ENCODE measurements around the gene ZMYM4.

Gene ZMYM4

DNA sequence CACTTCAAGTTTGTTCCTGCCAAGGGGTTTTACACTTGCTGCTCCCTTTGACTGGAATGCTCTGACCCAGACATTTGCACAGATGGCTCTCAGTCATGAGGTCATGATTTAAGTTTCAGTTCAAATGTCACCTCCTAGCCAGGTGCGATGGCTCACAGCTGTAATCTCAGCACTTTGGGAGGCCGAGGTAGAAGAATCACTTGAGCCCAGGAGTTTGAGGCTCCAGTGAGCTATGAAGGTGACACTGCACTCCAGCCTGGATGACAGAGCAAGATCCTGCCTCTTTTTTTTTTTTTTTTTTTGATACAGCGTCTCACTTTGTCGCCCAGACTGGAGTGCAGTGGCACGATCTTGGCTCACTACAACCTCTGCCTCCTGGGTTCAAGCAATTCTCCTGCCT lies 4.5 kb upstream of the ZMYM4 start:
- no peaks in the 10 kb centered on the region for H3K9me3 Mint-ChIP-seq
- no peaks in the 10 kb centered on the region for H3K36me3 Mint-ChIP-seq (ENCODE audit: low read depth)
- peaks cover 7% of the 10 kb centered on the region for H3K27me3 Mint-ChIP-seq
- H3K27ac Mint-ChIP-seq, result no peak overlapping the region
- no peak overlapping the region for H3K4me3 Mint-ChIP-seq
- H3K4me1 Mint-ChIP-seq (ENCODE audit: low read depth), result peaks cover 11% of the 10 kb centered on the region

DNA sequence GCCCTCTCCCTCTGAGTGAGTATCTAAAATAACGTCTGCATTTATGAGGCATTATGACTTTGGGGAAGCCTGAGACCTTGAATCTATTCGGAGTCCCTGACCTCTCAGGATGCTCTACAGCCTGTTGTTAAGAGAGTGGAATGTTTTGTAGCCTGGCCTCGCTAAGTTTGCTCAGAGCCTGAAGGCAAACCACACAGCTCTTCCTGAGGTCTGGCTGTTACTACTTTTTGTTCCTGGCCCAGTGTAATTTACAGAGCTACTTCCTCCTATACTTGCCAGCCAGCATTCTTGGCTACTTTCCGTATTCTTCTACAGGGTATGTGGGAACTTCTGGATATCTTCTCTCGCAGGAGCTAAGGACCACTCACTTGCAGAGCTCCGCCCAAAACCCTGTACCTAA lies 3.6 kb upstream of the ZMYM4 start:
- no peak overlapping the region for H3K4me3 Mint-ChIP-seq
- no peak overlapping the region for H3K27ac Mint-ChIP-seq
- H3K9me3 Mint-ChIP-seq, result no peaks in the 10 kb centered on the region
- peaks cover 16% of the 10 kb centered on the region for H3K4me1 Mint-ChIP-seq (ENCODE audit: low read depth)
- H3K27me3 Mint-ChIP-seq, result peaks cover 4% of the 10 kb centered on the region
- H3K36me3 Mint-ChIP-seq (ENCODE audit: low read depth), result no peaks in the 10 kb centered on the region

DNA sequence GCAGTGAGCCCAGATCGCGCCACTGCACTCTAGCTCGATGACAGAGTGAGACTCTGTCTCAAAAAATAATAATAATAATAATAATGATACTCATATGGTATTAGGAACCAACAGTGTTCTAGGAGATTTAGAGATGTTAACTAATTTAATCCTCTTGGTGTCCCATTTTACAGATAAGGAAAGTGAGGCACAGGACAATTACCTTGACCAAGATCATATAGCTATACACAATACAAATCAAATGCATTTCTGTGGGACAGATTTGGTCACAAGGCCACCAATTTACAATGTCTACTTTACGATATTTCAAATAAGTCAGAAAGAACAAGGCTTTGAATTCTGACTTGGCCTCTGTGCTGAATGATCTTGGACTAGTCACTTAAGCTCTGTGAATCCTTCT lies 2.2 kb upstream of the ZMYM4 start:
- no peak overlapping the region for H3K27ac Mint-ChIP-seq
- H3K4me1 Mint-ChIP-seq (ENCODE audit: low read depth), result peaks cover 29% of the 10 kb centered on the region
- no peak overlapping the region for H3K4me3 Mint-ChIP-seq
- H3K9me3 Mint-ChIP-seq, result no peaks in the 10 kb centered on the region
- no peaks in the 10 kb centered on the region for H3K36me3 Mint-ChIP-seq (ENCODE audit: low read depth)
- peaks cover 4% of the 10 kb centered on the region for H3K27me3 Mint-ChIP-seq

DNA sequence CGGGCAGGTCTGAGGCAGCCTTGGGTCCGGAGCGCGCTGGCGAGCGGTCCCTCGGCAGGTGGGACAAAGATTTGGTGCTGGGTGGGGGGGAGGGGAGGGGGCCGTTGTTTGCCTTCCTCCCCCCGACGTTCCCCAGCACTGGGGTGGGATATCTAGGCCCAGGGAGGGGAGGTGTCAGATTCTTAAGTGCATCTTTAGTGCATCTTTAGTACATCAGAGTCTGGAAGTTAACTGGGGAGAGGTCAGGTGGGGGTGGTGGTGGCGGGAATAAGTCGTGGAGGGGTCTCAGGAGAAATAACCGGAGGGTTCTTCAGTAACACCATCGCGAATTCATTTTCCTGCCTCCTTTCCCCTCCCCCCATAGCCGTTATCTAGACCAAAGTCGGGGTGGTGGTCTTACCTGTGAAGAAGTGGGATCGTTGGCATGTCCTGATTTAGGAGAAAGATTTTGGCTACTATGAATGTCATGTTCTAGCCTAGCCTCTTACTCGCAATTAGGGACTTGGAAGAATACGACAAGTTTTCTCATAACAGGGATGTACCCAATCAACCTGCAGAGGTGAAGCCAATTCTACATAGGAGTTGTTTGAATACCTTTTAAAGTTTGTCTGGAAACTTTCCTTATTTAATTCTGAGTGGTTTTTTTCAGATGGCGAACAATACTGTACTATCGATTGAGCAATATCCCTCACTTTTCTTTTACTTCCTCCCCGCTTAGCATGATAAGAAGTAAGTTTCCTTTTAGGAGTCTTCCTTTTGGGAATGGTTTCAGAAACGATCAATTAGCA lies 886 bp downstream of the ZMYM4 start:
- H3K9me3 Mint-ChIP-seq, result no peaks in the 10 kb centered on the region
- no peaks in the 10 kb centered on the region for H3K36me3 Mint-ChIP-seq (ENCODE audit: low read depth)
- peak overlapping the region; percentile 71 for H3K27ac Mint-ChIP-seq
- peak overlapping the region; percentile 87 for H3K4me3 Mint-ChIP-seq
- no peaks in the 10 kb centered on the region for H3K27me3 Mint-ChIP-seq
- H3K4me1 Mint-ChIP-seq (ENCODE audit: low read depth), result peaks cover 33% of the 10 kb centered on the region

DNA sequence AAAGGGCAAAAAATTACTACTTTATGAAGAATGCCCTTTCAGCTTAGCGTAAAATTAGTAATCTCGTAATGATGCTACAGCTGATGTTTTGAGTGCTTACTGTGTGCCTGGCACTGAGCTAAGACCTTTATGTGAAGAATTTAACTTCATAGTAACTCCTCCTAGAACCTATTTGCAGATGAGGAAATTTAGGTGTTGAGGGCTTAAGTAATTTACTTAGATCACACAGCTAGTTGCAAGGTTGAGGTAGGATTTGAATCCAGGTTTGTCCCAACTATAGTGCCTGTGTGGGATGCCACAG lies 1.4 kb downstream of the ZMYM4 start:
- H3K27ac Mint-ChIP-seq, result no peak overlapping the region
- no peaks in the 10 kb centered on the region for H3K27me3 Mint-ChIP-seq
- H3K4me1 Mint-ChIP-seq (ENCODE audit: low read depth), result peaks cover 33% of the 10 kb centered on the region
- H3K36me3 Mint-ChIP-seq (ENCODE audit: low read depth), result no peaks in the 10 kb centered on the region
- peak overlapping the region; percentile 87 for H3K4me3 Mint-ChIP-seq
- no peaks in the 10 kb centered on the region for H3K9me3 Mint-ChIP-seq

DNA sequence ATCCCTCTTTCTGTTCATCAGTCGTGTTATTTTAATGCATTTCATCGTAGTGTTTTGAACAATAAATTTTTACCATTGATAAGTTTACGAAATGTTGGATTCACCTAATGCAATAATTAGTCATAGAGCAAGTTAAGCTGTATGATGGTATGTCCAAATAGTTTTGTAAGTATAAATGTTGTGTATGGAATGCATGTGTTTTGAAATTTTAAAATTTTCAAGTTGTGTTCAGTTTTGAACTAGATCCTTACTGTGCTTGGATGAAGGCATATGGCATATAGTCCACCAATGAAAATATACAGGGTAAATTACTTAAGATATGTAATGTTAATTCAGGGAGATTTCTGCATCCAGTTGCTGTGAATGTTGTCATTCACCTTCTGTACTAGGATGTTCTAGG lies 2.3 kb downstream of the ZMYM4 start:
- H3K4me1 Mint-ChIP-seq (ENCODE audit: low read depth), result peaks cover 33% of the 10 kb centered on the region

DNA sequence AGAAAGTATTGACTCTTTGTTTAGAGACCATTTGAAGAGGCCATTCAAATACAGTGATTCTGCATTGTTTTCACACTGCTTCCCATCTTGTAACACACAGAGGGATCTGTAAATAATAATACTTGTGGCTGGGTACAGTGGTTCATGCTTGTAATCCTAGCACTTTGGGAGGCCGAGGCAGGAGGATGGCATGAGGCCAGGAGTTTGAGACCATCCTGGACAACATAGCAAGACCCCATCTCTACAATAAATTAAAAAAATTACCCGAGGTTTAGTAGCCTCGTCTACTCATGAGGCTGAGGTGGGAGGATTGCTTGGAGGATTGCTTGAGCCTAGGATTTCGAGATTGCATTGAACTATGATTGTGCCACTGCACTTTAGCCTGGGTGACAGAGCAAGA lies 5.7 kb downstream of the ZMYM4 start:
- H3K27ac Mint-ChIP-seq, result no peak overlapping the region
- no peak overlapping the region for H3K4me3 Mint-ChIP-seq
- H3K9me3 Mint-ChIP-seq, result peaks cover 3% of the 10 kb centered on the region
- peaks cover 13% of the 10 kb centered on the region for H3K36me3 Mint-ChIP-seq (ENCODE audit: low read depth)
- H3K4me1 Mint-ChIP-seq (ENCODE audit: low read depth), result peaks cover 23% of the 10 kb centered on the region
- no peaks in the 10 kb centered on the region for H3K27me3 Mint-ChIP-seq

More for the DNA sequence above, 2.3 kb downstream of the ZMYM4 start:
- Mint-ChIP-seq H3K9me3 (no peaks in the 10 kb centered on the region), H3K27me3 (no peaks in the 10 kb centered on the region), H3K36me3 (ENCODE audit: low read depth) (no peaks in the 10 kb centered on the region), H3K27ac (no peak overlapping the region), H3K4me3 (peak overlapping the region; percentile 31)

DNA sequence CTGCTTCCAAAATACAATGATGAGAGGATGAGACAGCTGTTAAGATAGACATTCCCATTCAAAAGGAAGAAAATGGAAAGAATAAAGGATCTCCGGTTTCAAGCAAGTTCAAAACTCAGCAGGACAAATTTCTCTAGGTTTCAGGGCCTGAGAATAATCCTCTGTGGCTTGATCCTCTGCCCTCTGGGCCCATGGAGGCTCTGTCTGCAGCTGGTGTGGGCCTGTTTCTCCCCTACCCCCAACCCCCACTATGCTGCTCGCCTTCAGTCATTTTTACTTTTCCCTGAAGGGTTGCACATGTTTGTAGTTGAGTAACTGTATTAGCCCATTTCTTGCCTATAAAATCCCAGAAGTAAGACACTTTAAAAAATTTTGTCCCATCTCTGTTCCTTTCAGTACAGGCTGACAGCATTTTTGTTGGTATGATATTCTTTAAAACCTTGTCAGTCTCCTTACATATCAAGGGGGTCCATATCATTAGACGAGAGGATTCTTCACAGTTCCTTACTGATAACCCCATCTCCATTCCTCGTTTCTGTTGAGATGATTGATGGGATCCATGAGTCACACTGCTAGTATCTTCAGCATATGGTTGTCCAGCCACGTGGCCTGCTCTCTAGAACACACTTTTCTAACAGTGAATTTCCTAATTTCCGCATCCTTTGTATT lies 10.5 kb downstream of the ZMYM4 start:
- Mint-ChIP-seq H3K9me3 (peaks cover 12% of the 10 kb centered on the region), H3K27ac (no peak overlapping the region), H3K4me1 (ENCODE audit: low read depth) (no peaks in the 10 kb centered on the region), H3K36me3 (ENCODE audit: low read depth) (peaks cover 34% of the 10 kb centered on the region), H3K4me3 (no peak overlapping the region), H3K27me3 (no peaks in the 10 kb centered on the region)

DNA sequence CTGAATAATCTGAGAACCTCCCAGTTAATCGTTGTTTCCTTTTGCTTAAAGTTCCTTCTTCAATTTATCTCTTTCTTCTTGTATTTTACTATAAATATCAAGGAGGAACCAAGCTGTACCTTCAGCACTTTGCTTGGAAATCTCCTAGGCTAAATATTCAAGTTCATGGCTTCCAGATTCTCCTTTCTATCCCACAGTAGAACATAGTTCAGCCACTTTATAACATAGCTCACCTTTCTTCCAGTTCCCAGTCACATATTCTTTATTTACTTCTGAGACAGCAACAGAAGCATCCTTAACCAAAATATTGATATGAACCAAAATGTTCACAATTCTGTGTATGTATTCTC lies 11.0 kb downstream of the ZMYM4 start:
- Mint-ChIP-seq H3K4me1 (ENCODE audit: low read depth) (no peaks in the 10 kb centered on the region), H3K27ac (no peak overlapping the region), H3K4me3 (no peak overlapping the region), H3K36me3 (ENCODE audit: low read depth) (peaks cover 39% of the 10 kb centered on the region), H3K27me3 (no peaks in the 10 kb centered on the region), H3K9me3 (peaks cover 12% of the 10 kb centered on the region)

DNA sequence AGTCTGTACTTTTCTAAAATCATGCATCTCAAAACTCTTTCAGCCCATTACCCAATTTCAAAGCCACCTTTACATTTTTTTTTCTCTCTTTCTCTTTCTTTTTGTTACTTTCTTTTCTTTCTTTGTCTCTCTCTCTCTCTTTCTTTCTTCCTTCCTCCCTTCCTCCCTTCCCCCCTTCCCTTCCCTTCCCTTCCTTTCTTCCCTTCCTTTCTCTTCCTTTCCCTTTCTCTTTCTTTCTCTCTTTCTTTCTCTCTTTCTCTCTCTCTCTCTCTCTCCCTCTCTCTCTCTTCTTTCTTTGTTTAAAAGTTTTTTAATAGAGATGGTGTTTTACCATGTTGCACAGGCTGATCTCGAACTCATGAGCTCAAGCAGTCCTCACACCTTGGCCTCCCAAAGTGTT lies 11.5 kb downstream of the ZMYM4 start:
- Mint-ChIP-seq H3K27me3 (no peaks in the 10 kb centered on the region), H3K9me3 (peaks cover 14% of the 10 kb centered on the region), H3K4me3 (no peak overlapping the region), H3K27ac (no peak overlapping the region), H3K4me1 (ENCODE audit: low read depth) (peaks cover 3% of the 10 kb centered on the region), H3K36me3 (ENCODE audit: low read depth) (peaks cover 44% of the 10 kb centered on the region)

DNA sequence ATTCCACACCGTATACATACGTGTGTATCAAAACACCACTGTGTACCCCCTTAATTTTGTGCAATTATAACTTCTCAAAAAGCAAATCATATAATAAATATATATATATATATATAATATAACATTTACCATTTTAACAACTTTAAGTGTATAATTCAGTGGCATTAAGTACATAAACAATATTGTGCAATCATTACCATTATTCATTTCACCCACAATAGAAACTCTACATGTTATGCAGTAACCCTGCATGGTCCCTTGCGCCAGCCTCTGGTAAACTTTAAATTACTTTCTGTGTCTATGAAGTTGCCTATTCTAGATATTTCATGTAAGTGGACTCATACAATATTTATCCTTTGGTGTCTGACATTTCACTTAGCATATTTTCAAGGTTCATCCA lies 13.1 kb downstream of the ZMYM4 start:
- peaks cover 14% of the 10 kb centered on the region for H3K9me3 Mint-ChIP-seq
- H3K4me3 Mint-ChIP-seq, result no peak overlapping the region
- peaks cover 54% of the 10 kb centered on the region for H3K36me3 Mint-ChIP-seq (ENCODE audit: low read depth)
- no peak overlapping the region for H3K27ac Mint-ChIP-seq
- H3K4me1 Mint-ChIP-seq (ENCODE audit: low read depth), result peaks cover 18% of the 10 kb centered on the region
- H3K27me3 Mint-ChIP-seq, result no peaks in the 10 kb centered on the region

DNA sequence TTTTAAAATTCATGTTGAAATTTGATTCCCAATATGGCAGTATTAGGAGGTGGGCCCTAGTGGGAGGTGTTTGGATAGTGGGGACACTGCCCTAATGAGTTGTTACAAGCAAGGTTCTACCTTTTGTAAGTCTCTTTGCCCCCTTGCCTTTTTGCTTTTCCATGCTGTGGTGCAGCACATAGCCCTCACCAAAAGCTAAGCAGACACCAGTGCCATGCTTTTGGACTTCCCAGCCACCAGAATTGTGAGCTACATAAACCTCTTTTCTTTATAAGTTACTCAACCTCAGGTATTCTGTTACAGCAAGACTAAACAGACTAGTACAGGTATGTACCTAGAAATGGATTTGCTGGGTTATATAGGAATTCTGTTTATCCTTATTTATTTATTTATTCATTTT lies 13.7 kb downstream of the ZMYM4 start:
- peaks cover 14% of the 10 kb centered on the region for H3K9me3 Mint-ChIP-seq
- H3K4me1 Mint-ChIP-seq (ENCODE audit: low read depth), result peaks cover 19% of the 10 kb centered on the region
- H3K36me3 Mint-ChIP-seq (ENCODE audit: low read depth), result peaks cover 54% of the 10 kb centered on the region
- no peaks in the 10 kb centered on the region for H3K27me3 Mint-ChIP-seq
- H3K27ac Mint-ChIP-seq, result no peak overlapping the region
- no peak overlapping the region for H3K4me3 Mint-ChIP-seq

DNA sequence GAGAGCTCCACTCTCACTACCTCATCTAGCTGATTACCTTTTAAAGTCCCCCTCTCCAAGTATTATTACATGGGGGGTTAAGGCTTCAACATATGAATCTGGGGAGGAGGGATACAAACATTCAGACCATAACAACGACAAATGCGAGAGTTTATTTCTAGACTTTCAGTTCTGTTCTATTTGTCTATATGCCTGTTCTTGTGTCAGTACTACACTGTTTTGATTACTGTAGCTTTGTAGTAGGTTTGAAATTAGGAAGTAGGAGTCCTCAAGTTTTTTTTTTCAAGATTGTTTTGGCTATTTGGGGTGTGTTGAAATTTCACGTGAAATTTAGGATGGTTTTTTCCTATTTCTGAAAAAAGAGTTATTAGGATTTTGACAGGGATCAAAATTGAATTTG lies 16.3 kb downstream of the ZMYM4 start:
- H3K4me3 Mint-ChIP-seq, result no peak overlapping the region
- peaks cover 42% of the 10 kb centered on the region for H3K36me3 Mint-ChIP-seq (ENCODE audit: low read depth)
- peaks cover 11% of the 10 kb centered on the region for H3K9me3 Mint-ChIP-seq
- H3K27me3 Mint-ChIP-seq, result no peaks in the 10 kb centered on the region
- H3K27ac Mint-ChIP-seq, result no peak overlapping the region
- H3K4me1 Mint-ChIP-seq (ENCODE audit: low read depth), result peaks cover 31% of the 10 kb centered on the region

DNA sequence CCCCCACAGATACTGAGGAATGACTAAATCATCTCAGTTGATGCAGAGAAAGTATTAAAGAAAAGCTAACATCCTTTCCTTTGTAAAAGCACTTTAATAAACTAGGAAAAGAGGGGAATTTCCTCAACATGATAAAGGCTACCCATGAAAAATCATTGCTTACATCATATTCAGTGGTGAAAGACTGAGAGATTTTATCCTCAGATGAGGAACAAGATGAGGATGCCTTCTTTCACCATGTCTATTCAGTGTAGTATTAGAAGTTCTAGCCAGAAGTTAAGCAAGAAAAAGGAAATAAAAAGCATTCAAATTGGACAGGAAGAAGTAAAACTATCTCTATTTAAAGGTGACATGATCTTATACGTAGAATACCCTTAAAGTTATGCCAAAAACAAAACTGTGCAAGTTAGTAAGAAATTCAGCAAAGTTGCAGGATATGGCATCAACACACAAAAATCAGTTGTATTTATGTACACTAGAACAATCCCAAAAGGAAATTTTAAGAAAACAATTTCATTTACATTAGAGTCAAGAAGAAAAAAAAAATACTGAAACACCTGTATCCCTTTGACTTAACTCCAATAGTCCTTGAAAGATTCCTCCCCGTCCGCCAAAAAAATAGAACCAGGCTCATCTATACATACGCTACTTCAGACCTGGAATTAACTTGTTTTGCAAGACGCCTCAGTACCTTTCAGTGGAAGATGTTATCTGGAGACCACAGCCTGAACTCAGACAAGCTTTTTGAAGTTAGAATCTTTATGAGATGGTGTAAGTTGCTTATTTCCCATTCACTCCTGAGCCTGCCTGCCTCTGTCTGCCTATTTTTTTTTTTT lies 17.5 kb downstream of the ZMYM4 start:
- peaks cover 31% of the 10 kb centered on the region for H3K4me1 Mint-ChIP-seq (ENCODE audit: low read depth)
- H3K27me3 Mint-ChIP-seq, result no peaks in the 10 kb centered on the region
- peaks cover 37% of the 10 kb centered on the region for H3K36me3 Mint-ChIP-seq (ENCODE audit: low read depth)
- H3K4me3 Mint-ChIP-seq, result no peak overlapping the region
- H3K9me3 Mint-ChIP-seq, result peaks cover 7% of the 10 kb centered on the region
- H3K27ac Mint-ChIP-seq, result no peak overlapping the region

All from stimulated activated naive CD8-positive, alpha-beta T cell treated with anti-CD3 and anti-CD28 coated beads, Interleukin-15, Interleukin-2, amounts not matched to agents 100 ng/mL and 50 ng/mL, for 24 hours (primary cell).